HepG2 (cell line): Measurements from ENCODE around the gene CPNE1. TPM values are rescaled to one million over a fixed set of nuclear protein-coding genes. Genes with fewer than 3 reads are reported as not detected.

Experiments
- ATAC-seq: fragments of 200-7000 bp; cut with Tn5 transposase; 3 replicates; pipeline ENCODE4 v1.9.1; 2020; ENCODE audit warnings: mild to moderate bottlenecking, moderate library complexity
- BruUV-seq: library from RNA; stranded (reverse); fragments of 400-500 nt; replicated peaks from 2 replicates; lab custom pipeline; 2021; lab: Mats Ljungman, UMichigan
- CTCF ChIA-PET: fragments of 300-600 bp; formaldehyde crosslinking; extraction: SDS; loops from one replicate; lab custom pipeline; 2021; ENCODE audit warnings: low total read pairs, inconsistent platforms, low intra/inter-chr PET ratio; lab: Yijun Ruan, JAX
- POLR2A ChIA-PET: fragments of 350-600 bp; sonication (Branson Sonifier 250); formaldehyde crosslinking; loops from one replicate; lab custom pipeline; 2020; ENCODE audit warnings: antibody characterized with exemption, inconsistent platforms; lab: Yijun Ruan, JAX
- DNase-seq: peaks from one replicate; pipeline ENCODE4 v3.0.0-alpha.2; 2015; ENCODE audit warnings: low spot score
- FAIRE-seq: peaks from 3 replicates; lab custom pipeline; 2011; peaks lifted over from hg19 to GRCh38; lab: Jason Lieb, UNC
- H2AFZ ChIP-seq: one replicate; pipeline ENCODE4 v1.6.1; 2011; ENCODE audit warnings: low read length, inconsistent platforms
- H3K27ac ChIP-seq: fragments of 300-600 bp; 3 replicates; pipeline ENCODE4 v1.8.0; 2011; ENCODE audit warnings: mixed run types, mild to moderate bottlenecking, mixed read lengths, low read length, inconsistent platforms; ENCODE audit not compliant: insufficient read depth; ENCODE audit errors: extremely low read length
- H3K27me3 ChIP-seq, 2 experiments: fragments of 200-600 bp in 1 of 2; 2 replicates in 1 of 2; 3 replicates in 1 of 2; pipeline versions ENCODE4 v1.6.0 to v1.8.0; 2011; ENCODE audit warnings: low read length in 2 of 2, mild to moderate bottlenecking in 2 of 2, moderate library complexity in 2 of 2, inconsistent platforms in 1 of 2; ENCODE audit not compliant: insufficient read depth in 2 of 2, control insufficient read depth in 1 of 2
- H3K36me3 ChIP-seq, 2 experiments: fragments of 200-600 bp in 1 of 2; replicated peaks in 1 of 2; 2 replicates in 1 of 2; 3 replicates in 1 of 2; pipeline versions ENCODE4 v1.5.1 to v1.8.0; 2011; ENCODE audit warnings: low read length in 2 of 2, inconsistent platforms in 1 of 2; ENCODE audit not compliant: insufficient read depth in 2 of 2, control insufficient read depth in 1 of 2
- H3K4me1 ChIP-seq: 2 replicates; pipeline ENCODE4 v1.5.1; 2012; ENCODE audit warnings: low read length, inconsistent platforms; ENCODE audit not compliant: insufficient read depth
- H3K4me2 ChIP-seq: 2 replicates; pipeline ENCODE4 v1.6.0; 2011; ENCODE audit warnings: low read depth, low read length, inconsistent platforms
- H3K4me3 ChIP-seq, 3 experiments: fragments of 200-600 bp in 1 of 3; sonication (generic), shearing (Covaris generic) in 1 of 3; replicated peaks in 1 of 3; 2 replicates each; pipeline ENCODE4 v1.5.1; 2011 to 2016; ENCODE audit warnings: low read length in 3 of 3, inconsistent platforms in 2 of 3, low read depth in 2 of 3, mild to moderate bottlenecking in 2 of 3, control low read depth in 1 of 3, mixed read lengths in 1 of 3; ENCODE audit not compliant: insufficient read depth in 1 of 3
- H3K79me2 ChIP-seq: one replicate; pipeline ENCODE4 v1.6.1; 2011; ENCODE audit warnings: low read length, inconsistent platforms; ENCODE audit not compliant: insufficient read depth
- H3K9ac ChIP-seq: 2 replicates; pipeline ENCODE4 v1.6.0; 2011; ENCODE audit warnings: mild to moderate bottlenecking, low read depth, low read length, inconsistent platforms; ENCODE audit not compliant: insufficient read depth
- H3K9me3 ChIP-seq: 2 replicates; pipeline ENCODE4 v1.5.1; 2012; ENCODE audit warnings: mild to moderate bottlenecking, low read length
- H4K20me1 ChIP-seq: 2 replicates; pipeline ENCODE4 v1.6.0; 2011; ENCODE audit warnings: inconsistent platforms, mild to moderate bottlenecking, low read length, moderate library complexity; ENCODE audit not compliant: insufficient read depth
- ATAD3A ChIP-seq: sonication (generic); formaldehyde crosslinking; IDR thresholded peaks from 2 replicates; pipeline ENCODE4 v1.4.0; 2020; ENCODE audit warnings: missing genetic modification reagents
- CHD4 ChIP-seq: fragments of 200-600 bp; sonication (generic); IDR thresholded peaks from 2 replicates; pipeline ENCODE4 v1.7.0; 2017; ENCODE audit warnings: mild to moderate bottlenecking, low read length, borderline replicate concordance
- HIVEP1 ChIP-seq: sonication (generic); formaldehyde crosslinking; IDR thresholded peaks from 2 replicates; pipeline ENCODE4 v1.4.0; 2020; ENCODE audit warnings: mild to moderate bottlenecking, missing genetic modification reagents
- HMG20B ChIP-seq: conservative IDR thresholded peaks from 2 replicates; pipeline ENCODE4 v1.6.1; 2016; ENCODE audit warnings: missing genetic modification reagents, missing compliant biosample characterization
- MAFF ChIP-seq: IDR thresholded peaks from 2 replicates; pipeline ENCODE4 v1.6.1; 2011; ENCODE audit warnings: low read depth, low read length, improper control_type of control experiment
- MED13 ChIP-seq: sonication (generic); formaldehyde crosslinking; IDR thresholded peaks from 2 replicates; pipeline ENCODE4 v1.5.0; 2020; ENCODE audit warnings: missing genetic modification reagents
- NFIB ChIP-seq: sonication (generic); formaldehyde crosslinking; IDR thresholded peaks from 2 replicates; pipeline ENCODE4 v1.9.0; 2021; ENCODE audit warnings: missing genetic modification reagents, mild to moderate bottlenecking, borderline replicate concordance
- NFIC ChIP-seq: IDR thresholded peaks from 2 replicates; pipeline ENCODE4 v1.6.1; 2012; ENCODE audit warnings: mild to moderate bottlenecking, low read length, inconsistent platforms
- NPAS2 ChIP-seq: sonication (generic); formaldehyde crosslinking; IDR thresholded peaks from 2 replicates; pipeline ENCODE4 v1.8.0; 2022; ENCODE audit warnings: mild to moderate bottlenecking, missing genetic modification reagents, borderline replicate concordance
- STAG1 ChIP-seq: sonication (generic); formaldehyde crosslinking; IDR thresholded peaks from 2 replicates; pipeline ENCODE4 v1.4.0; 2020; ENCODE audit warnings: missing genetic modification reagents
- ZBTB21 ChIP-seq: sonication (generic); formaldehyde crosslinking; IDR thresholded peaks from 2 replicates; pipeline ENCODE4 v1.4.0; 2020; ENCODE audit warnings: missing genetic modification reagents
- ZNF225 ChIP-seq: sonication (generic); formaldehyde crosslinking; IDR thresholded peaks from 2 replicates; pipeline ENCODE4 v1.4.0; 2020; ENCODE audit warnings: mild to moderate bottlenecking, missing genetic modification reagents
- ZNF329 ChIP-seq: sonication (generic); formaldehyde crosslinking; IDR thresholded peaks from 2 replicates; pipeline ENCODE4 v1.9.0; 2021; ENCODE audit warnings: low read depth, mild to moderate bottlenecking, missing genetic modification reagents
- ZNF34 ChIP-seq: sonication (generic); formaldehyde crosslinking; IDR thresholded peaks from 2 replicates; pipeline ENCODE4 v1.4.0; 2020; ENCODE audit warnings: mild to moderate bottlenecking, missing genetic modification reagents, borderline replicate concordance
- ZNF383 ChIP-seq: sonication (generic); formaldehyde crosslinking; IDR thresholded peaks from 2 replicates; pipeline ENCODE4 v1.4.0; 2020; ENCODE audit warnings: missing genetic modification reagents, mild to moderate bottlenecking, borderline replicate concordance
- WGBS: methylation state at CpG from one replicate; pipeline ENCODE4 v1.1.6; 2017; ENCODE audit warnings: low lambda C conversion rate; 5-methylcytosine and 5-hydroxymethylcytosine counted together
- in situ Hi-C: cut with HindIII; loops from 2 replicates; pipeline ENCODE4 v1.10.0; 2017; ENCODE audit warnings: low pct_unique_long_range_greater_than_20kb; ENCODE audit not compliant: extremely low pct_ligation_motif_present
- intact Hi-C: fragments of 100-400 bp; cut with micrococcal nuclease; formaldehyde crosslinking; loops from one replicate; pipeline ENCODE4 v1.10.0; 2022; ENCODE audit not compliant: unreplicated experiment
- polyA plus RNA-seq, 8 experiments: library from polyadenylated mRNA; depleted of rRNA in 3 of 8; stranded (reverse) in 7 of 8; unstranded in 1 of 8; fragments of >200 nt; fragmentation: Illumina TruSeq in 4 of 8; extraction: Trizol in 4 of 8; gene quantifications; 2 replicates each; pipeline versions ENCODE4 v1.2.1 to v1.2.3, GENCODE V29; 2011 to 2016; ENCODE audit warnings: low read depth in 4 of 8, missing spikeins in 1 of 8, mixed read lengths in 1 of 8; ENCODE audit not compliant: insufficient read depth in 1 of 8
- total RNA-seq, 5 experiments: library from RNA; depleted of rRNA; stranded (reverse); fragments of >200 nt; fragmentation: Illumina TruSeq; extraction: Trizol; gene quantifications; 2 replicates each; pipeline ENCODE4 v1.2.3, GENCODE V29; 2016; ENCODE audit warnings: low read depth in 1 of 5
- TF ChIP-seq, protein P1 (sequence below): sonication (generic); formaldehyde crosslinking; IDR thresholded peaks from 2 replicates; pipeline ENCODE4 v1.5.0; 2020; ENCODE audit warnings: missing genetic modification reagents
- TF ChIP-seq, protein P2 (sequence below): sonication (generic); formaldehyde crosslinking; IDR thresholded peaks from 2 replicates; pipeline ENCODE4 v1.8.1; 2023; ENCODE audit warnings: missing genetic modification reagents, mild to moderate bottlenecking, borderline replicate concordance
- TF ChIP-seq, protein P3 (sequence below): sonication (generic); formaldehyde crosslinking; IDR thresholded peaks from 2 replicates; pipeline ENCODE4 v1.8.1; 2023; ENCODE audit warnings: mild to moderate bottlenecking, missing genetic modification reagents, borderline replicate concordance
- TF ChIP-seq, protein P4 (sequence below): sonication (generic); formaldehyde crosslinking; IDR thresholded peaks from 2 replicates; pipeline ENCODE4 v1.9.0; 2021; ENCODE audit warnings: missing genetic modification reagents, borderline replicate concordance
- TF ChIP-seq, protein P5 (sequence below): sonication (generic); formaldehyde crosslinking; IDR thresholded peaks from 2 replicates; pipeline ENCODE4 v1.5.1; 2020; ENCODE audit warnings: missing genetic modification reagents, mild to moderate bottlenecking, borderline replicate concordance

Gene CPNE1
- total and polyA plus RNA-seq, 2 of the 13 experiments (the other 11 are each of a cell fraction or from before 2014, with no cell fraction given) = 408 to 431 TPM

DNA sequence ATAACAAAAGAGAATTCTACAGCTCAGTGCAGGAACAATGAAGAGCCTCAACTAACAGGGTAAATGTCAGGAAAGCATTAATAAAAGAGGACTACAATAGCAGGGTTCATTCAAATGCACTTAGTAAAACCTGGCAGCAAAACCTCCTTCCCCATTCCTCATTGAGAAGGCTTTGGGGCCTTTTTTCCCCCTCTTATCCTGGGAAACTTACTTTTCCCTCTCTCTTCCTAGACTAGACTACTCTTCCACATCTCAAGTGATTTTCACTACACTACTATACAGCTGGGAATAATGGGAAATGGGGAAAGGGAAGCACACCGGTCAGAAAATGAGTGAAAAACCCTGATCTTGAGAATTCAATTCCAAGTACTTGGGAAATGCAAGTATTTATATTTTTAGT lies 44.6 kb upstream of the CPNE1 start:
- in situ Hi-C loops (no loop called here), intact Hi-C loops (no loop called here)
- Histone ChIP-seq H3K9ac (no peak overlapping the region), H3K27ac (no peak overlapping the region), H3K9me3 (no peaks in the 10 kb centered on the region), H3K4me1 (no peaks in the 10 kb centered on the region; the same call in 1 of the 2 replicates), H3K27me3 (no peaks in the 10 kb centered on the region), H3K4me3 (no peak overlapping the region), H4K20me1 (peaks cover 97% of the 10 kb centered on the region), H3K4me2 (no peak overlapping the region), H3K79me2 (peaks cover 59% of the 10 kb centered on the region), H3K36me3 (peaks cover 51 to 89% of the 10 kb centered on the region in 2 experiments), H2AFZ (no peak overlapping the region)
- 96% methylated on average over 1 of the region's 1 CpG for WGBS
- ATAC-seq = no peak
- BruUV-seq = no TSS peak
- ChIA-PET POLR2A (interaction anchor here (1.3 to 23.6 kb wide), 3 partner anchors 8 to 33 kb away, joined by 4 to 319 read pairs (median 57); partner anchors contain the start of genes NFS1, RBM39 and ROMO1), CTCF (no interaction called here)
- no peak for FAIRE-seq
- no peak for DNase-seq
- TF ChIP-seq MED13 (CRISPR knock-in tag) (no peak), NFIC (no peak), HMG20B (CRISPR knock-in tag) (no peak), ZNF225 (CRISPR knock-in tag) (no peak), STAG1 (no peak), ATAD3A (CRISPR knock-in tag) (no peak), MAFF (no peak), NPAS2 (CRISPR knock-in tag) (no peak), CHD4 (no peak), ZNF34 (CRISPR knock-in tag) (0 out of 2 replicates have a peak, but pooled peaks have one; percentile 36), ZBTB21 (CRISPR knock-in tag) (no peak), ZNF383 (CRISPR knock-in tag) (no peak), HIVEP1 (CRISPR knock-in tag) (no peak), ZNF329 (CRISPR knock-in tag) (no peak), NFIB (CRISPR knock-in tag) (no peak)
- TF ChIP-seq, protein P1, sequence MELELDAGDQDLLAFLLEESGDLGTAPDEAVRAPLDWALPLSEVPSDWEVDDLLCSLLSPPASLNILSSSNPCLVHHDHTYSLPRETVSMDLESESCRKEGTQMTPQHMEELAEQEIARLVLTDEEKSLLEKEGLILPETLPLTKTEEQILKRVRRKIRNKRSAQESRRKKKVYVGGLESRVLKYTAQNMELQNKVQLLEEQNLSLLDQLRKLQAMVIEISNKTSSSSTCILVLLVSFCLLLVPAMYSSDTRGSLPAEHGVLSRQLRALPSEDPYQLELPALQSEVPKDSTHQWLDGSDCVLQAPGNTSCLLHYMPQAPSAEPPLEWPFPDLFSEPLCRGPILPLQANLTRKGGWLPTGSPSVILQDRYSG (CRISPR knock-in tag) = no peak
- TF ChIP-seq, protein P2, sequence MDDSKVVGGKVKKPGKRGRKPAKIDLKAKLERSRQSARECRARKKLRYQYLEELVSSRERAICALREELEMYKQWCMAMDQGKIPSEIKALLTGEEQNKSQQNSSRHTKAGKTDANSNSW (CRISPR knock-in tag) = 0 out of 2 replicates have a peak, but pooled peaks have one; percentile 29
- TF ChIP-seq, protein P3, sequence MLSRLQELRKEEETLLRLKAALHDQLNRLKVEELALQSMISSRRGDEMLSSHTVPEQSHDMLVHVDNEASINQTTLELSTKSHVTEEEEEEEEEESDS = peak; percentile 79; the same call in 1 of the 2 replicates
- TF ChIP-seq, protein P4, sequence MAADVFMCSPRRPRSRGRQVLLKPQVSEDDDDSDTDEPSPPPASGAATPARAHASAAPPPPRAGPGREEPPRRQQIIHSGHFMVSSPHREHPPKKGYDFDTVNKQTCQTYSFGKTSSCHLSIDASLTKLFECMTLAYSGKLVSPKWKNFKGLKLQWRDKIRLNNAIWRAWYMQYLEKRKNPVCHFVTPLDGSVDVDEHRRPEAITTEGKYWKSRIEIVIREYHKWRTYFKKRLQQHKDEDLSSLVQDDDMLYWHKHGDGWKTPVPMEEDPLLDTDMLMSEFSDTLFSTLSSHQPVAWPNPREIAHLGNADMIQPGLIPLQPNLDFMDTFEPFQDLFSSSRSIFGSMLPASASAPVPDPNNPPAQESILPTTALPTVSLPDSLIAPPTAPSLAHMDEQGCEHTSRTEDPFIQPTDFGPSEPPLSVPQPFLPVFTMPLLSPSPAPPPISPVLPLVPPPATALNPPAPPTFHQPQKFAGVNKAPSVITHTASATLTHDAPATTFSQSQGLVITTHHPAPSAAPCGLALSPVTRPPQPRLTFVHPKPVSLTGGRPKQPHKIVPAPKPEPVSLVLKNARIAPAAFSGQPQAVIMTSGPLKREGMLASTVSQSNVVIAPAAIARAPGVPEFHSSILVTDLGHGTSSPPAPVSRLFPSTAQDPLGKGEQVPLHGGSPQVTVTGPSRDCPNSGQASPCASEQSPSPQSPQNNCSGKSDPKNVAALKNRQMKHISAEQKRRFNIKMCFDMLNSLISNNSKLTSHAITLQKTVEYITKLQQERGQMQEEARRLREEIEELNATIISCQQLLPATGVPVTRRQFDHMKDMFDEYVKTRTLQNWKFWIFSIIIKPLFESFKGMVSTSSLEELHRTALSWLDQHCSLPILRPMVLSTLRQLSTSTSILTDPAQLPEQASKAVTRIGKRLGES (CRISPR knock-in tag) = no peak
- TF ChIP-seq, protein P5, sequence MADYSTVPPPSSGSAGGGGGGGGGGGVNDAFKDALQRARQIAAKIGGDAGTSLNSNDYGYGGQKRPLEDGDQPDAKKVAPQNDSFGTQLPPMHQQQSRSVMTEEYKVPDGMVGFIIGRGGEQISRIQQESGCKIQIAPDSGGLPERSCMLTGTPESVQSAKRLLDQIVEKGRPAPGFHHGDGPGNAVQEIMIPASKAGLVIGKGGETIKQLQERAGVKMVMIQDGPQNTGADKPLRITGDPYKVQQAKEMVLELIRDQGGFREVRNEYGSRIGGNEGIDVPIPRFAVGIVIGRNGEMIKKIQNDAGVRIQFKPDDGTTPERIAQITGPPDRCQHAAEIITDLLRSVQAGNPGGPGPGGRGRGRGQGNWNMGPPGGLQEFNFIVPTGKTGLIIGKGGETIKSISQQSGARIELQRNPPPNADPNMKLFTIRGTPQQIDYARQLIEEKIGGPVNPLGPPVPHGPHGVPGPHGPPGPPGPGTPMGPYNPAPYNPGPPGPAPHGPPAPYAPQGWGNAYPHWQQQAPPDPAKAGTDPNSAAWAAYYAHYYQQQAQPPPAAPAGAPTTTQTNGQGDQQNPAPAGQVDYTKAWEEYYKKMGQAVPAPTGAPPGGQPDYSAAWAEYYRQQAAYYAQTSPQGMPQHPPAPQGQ (CRISPR knock-in tag) = 0 out of 2 replicates have a peak, but pooled peaks have one; percentile 45
